ENCODE measurements around the gene MKS1. TPM values are rescaled to one million over a fixed set of nuclear protein-coding genes. Genes with fewer than 3 reads are reported as not detected.

Gene MKS1
- total RNA-seq, 2 experiments from 2014 or later, result 23.5 to 27.3 TPM

DNA sequence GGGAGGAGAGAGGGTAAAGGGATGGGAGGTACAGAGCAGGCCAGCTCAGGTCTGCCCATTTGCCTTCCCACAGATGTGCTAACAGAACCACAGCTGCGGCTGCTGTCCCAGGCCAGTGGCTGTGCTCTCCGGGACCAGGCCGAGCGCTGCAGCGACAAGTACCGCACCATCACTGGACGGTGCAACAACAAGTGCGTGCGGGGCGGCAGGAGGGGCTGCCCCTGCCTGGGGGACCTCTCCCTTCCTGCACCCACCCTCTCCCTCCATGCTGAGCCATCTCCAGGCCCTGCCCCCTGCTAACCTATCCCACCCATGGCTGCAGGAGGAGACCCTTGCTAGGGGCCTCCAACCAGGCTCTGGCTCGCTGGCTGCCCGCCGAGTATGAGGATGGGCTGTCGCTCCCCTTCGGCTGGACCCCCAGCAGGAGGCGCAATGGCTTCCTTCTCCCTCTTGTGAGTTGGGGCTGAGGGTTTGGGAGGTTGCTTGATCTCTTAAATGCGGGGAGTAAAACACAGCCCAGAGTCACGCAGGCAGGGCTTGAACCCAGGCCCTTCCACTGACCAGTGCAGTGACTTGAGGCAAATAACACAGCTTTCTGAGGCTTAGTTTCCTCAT, 25.3 kb downstream of the MKS1 start:
- no peak for DNase-seq
- Mint-ChIP-seq H3K4me1 (ENCODE audit: low read depth) (no peaks in the 10 kb centered on the region), H3K4me3 (no peak overlapping the region), H3K36me3 (no peaks in the 10 kb centered on the region), H3K27me3 (peaks cover 21% of the 10 kb centered on the region), H3K9me3 (no peaks in the 10 kb centered on the region), H3K27ac (no peak overlapping the region)
- intact Hi-C loops (cut with micrococcal nuclease), result no loop called here
- POLR2A ChIA-PET, result no interaction called here
- CTCF ChIA-PET, result no interaction called here

DNA sequence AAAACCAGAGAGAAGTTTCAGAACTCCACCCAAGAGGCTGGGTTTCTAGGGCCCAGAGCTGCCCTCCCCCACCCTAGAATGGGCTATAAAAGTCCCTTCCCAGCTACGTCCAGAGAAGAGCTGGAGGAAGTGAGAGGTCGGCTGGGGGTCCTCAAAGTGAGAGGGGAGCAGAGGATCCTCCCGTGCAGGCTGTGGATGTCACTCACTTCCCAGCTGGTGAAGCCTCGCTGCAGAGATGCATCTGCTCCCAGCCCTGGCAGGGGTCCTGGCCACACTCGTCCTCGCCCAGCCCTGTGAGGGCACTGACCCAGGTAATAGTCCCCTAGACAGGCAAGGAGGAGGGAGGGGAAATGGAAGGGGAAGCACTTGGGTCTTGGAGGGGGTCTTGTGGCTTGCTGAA, 26.4 kb downstream of the MKS1 start, which contains the start of gene EPX:
Gene EPX, plus strand, starts transcription at position 115 of the 400 bp plus-strand sequence. Its CDS starts 121 bp downstream, at position 236.
- Mint-ChIP-seq H3K36me3 (no peaks in the 10 kb centered on the region), H3K9me3 (no peaks in the 10 kb centered on the region), H3K27me3 (peaks cover 18% of the 10 kb centered on the region), H3K4me1 (ENCODE audit: low read depth) (no peaks in the 10 kb centered on the region), H3K4me3 (no peak within 1 kb of the TSS), H3K27ac (no peak within 1 kb of the TSS)
- POLR2A ChIA-PET, result no interaction called here
- CTCF ChIA-PET, result interaction anchor here (1.8 kb wide), 1 partner anchor 8 kb away, joined by 9 read pairs; no protein-coding TSS in a partner anchor
- DNase-seq, result no peak
- intact Hi-C loops (cut with micrococcal nuclease), result no loop called here

- DNase-seq, result no peak
- no peaks in the 10 kb centered on the region for H3K36me3 Mint-ChIP-seq
- H3K27me3 Mint-ChIP-seq, result peaks cover 15% of the 10 kb centered on the region
- ChIA-PET POLR2A (no interaction called here), CTCF (interaction anchor here (1.8 kb wide), 1 partner anchor 9 kb away, joined by 9 read pairs; no protein-coding TSS in a partner anchor)
- no peak overlapping the region for H3K27ac Mint-ChIP-seq
- no peaks in the 10 kb centered on the region for H3K4me1 Mint-ChIP-seq (ENCODE audit: low read depth)
- intact Hi-C loops (cut with micrococcal nuclease), result no loop called here
- H3K4me3 Mint-ChIP-seq, result no peak overlapping the region
- H3K9me3 Mint-ChIP-seq, result no peaks in the 10 kb centered on the region
These were observed 27.7 kb downstream of the MKS1 start for GRCh38 chr17:58191241-58191896.

- DNase-seq, result no peak
- ChIA-PET CTCF (interaction anchor here (1.2 kb wide), 1 partner anchor 11 kb away, joined by 5 read pairs; no protein-coding TSS in a partner anchor), POLR2A (no interaction called here)
- Mint-ChIP-seq H3K27ac (no peak overlapping the region), H3K9me3 (no peaks in the 10 kb centered on the region), H3K4me1 (ENCODE audit: low read depth) (peaks cover 3% of the 10 kb centered on the region), H3K36me3 (no peaks in the 10 kb centered on the region), H3K4me3 (no peak overlapping the region), H3K27me3 (peaks cover 15% of the 10 kb centered on the region)
- intact Hi-C loops (cut with micrococcal nuclease), result no loop called here
These were observed 29.5 kb downstream of the MKS1 start for GRCh38 chr17:58189436-58190146.

DNA sequence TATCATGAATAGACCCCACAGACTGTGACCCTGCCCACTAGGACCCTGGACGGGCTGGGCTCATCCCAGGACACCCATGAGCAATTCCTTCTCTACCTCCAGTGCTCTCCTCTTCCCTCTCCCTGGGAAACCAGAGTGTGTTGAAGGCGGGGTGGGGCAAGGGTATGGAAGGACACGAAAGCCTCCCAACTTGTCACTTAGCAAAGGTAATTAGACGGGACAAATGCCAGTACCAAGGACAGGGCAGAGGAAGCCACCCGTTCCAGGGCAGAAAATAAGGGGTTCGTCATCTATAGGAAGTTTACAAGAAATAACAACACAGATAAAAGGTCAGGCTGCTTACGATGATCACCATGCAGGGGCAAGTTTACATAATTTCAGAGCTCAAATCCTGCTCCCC, 31.4 kb downstream of the MKS1 start:
- H3K27me3 Mint-ChIP-seq, result peaks cover 15% of the 10 kb centered on the region
- DNase-seq, result no peak
- H3K4me3 Mint-ChIP-seq, result no peak overlapping the region
- ChIA-PET POLR2A (no interaction called here), CTCF (no interaction called here)
- H3K9me3 Mint-ChIP-seq, result no peaks in the 10 kb centered on the region
- no peaks in the 10 kb centered on the region for H3K36me3 Mint-ChIP-seq
- peaks cover 3% of the 10 kb centered on the region for H3K4me1 Mint-ChIP-seq (ENCODE audit: low read depth)
- intact Hi-C loops (cut with micrococcal nuclease), result no loop called here
- H3K27ac Mint-ChIP-seq, result no peak overlapping the region

GRCh38 chr17:58187063-58187462, 32.0 kb downstream of the MKS1 start:
- H3K27ac Mint-ChIP-seq, result no peak overlapping the region
- intact Hi-C loops (cut with micrococcal nuclease), result no loop called here
- POLR2A ChIA-PET, result no interaction called here
- H3K36me3 Mint-ChIP-seq, result no peaks in the 10 kb centered on the region
- peaks cover 3% of the 10 kb centered on the region for H3K4me1 Mint-ChIP-seq (ENCODE audit: low read depth)
- DNase-seq, result no peak
- H3K4me3 Mint-ChIP-seq, result no peak overlapping the region
- no peaks in the 10 kb centered on the region for H3K9me3 Mint-ChIP-seq
- peaks cover 12% of the 10 kb centered on the region for H3K27me3 Mint-ChIP-seq
- CTCF ChIA-PET, result interaction anchor here (0.5 to 1.1 kb wide), 3 partner anchors 14 to 612 kb away, joined by 3 to 5 read pairs (median 3); no protein-coding TSS in a partner anchor

- ChIA-PET CTCF (interaction anchor here (0.5 to 1.1 kb wide), 3 partner anchors 14 to 612 kb away, joined by 3 to 5 read pairs (median 3); no protein-coding TSS in a partner anchor), POLR2A (no interaction called here)
- no peak for DNase-seq
- Mint-ChIP-seq H3K27me3 (peaks cover 10% of the 10 kb centered on the region), H3K36me3 (no peaks in the 10 kb centered on the region), H3K4me1 (ENCODE audit: low read depth) (peaks cover 3% of the 10 kb centered on the region), H3K4me3 (no peak overlapping the region), H3K9me3 (no peaks in the 10 kb centered on the region), H3K27ac (no peak overlapping the region)
- intact Hi-C loops (cut with micrococcal nuclease), result no loop called here
These were observed 32.5 kb downstream of the MKS1 start for GRCh38 chr17:58186591-58186990.

GRCh38 chr17:58184986-58185761, 33.9 kb downstream of the MKS1 start:
- Mint-ChIP-seq H3K4me1 (ENCODE audit: low read depth) (peaks cover 3% of the 10 kb centered on the region), H3K36me3 (no peaks in the 10 kb centered on the region), H3K27me3 (peaks cover 10% of the 10 kb centered on the region), H3K27ac (no peak overlapping the region), H3K4me3 (no peak overlapping the region), H3K9me3 (no peaks in the 10 kb centered on the region)
- DNase-seq, result no peak
- intact Hi-C loops (cut with micrococcal nuclease), result no loop called here
- ChIA-PET POLR2A (no interaction called here), CTCF (interaction anchor here (1.1 kb wide), 1 partner anchor 13 kb away, joined by 4 read pairs; no protein-coding TSS in a partner anchor)

GRCh38 chr17:58184308-58184985, 34.6 kb downstream of the MKS1 start:
- intact Hi-C loops (cut with micrococcal nuclease), result no loop called here
- Mint-ChIP-seq H3K4me1 (ENCODE audit: low read depth) (peaks cover 3% of the 10 kb centered on the region), H3K9me3 (no peaks in the 10 kb centered on the region), H3K4me3 (no peak overlapping the region), H3K36me3 (no peaks in the 10 kb centered on the region), H3K27ac (no peak overlapping the region), H3K27me3 (peaks cover 5% of the 10 kb centered on the region)
- ChIA-PET CTCF (interaction anchor here (0.9 kb wide), 1 partner anchor 12 kb away, joined by 3 read pairs; no protein-coding TSS in a partner anchor), POLR2A (no interaction called here)
- no peak for DNase-seq

GRCh38 chr17:58183514-58183913, 35.5 kb downstream of the MKS1 start:
- peaks cover 3% of the 10 kb centered on the region for H3K4me1 Mint-ChIP-seq (ENCODE audit: low read depth)
- peaks cover 5% of the 10 kb centered on the region for H3K27me3 Mint-ChIP-seq
- intact Hi-C loops (cut with micrococcal nuclease), result no loop called here
- no peaks in the 10 kb centered on the region for H3K36me3 Mint-ChIP-seq
- ChIA-PET CTCF (interaction anchor here (0.9 kb wide), 1 partner anchor 11 kb away, joined by 3 read pairs; no protein-coding TSS in a partner anchor), POLR2A (no interaction called here)
- H3K9me3 Mint-ChIP-seq, result no peaks in the 10 kb centered on the region
- no peak overlapping the region for H3K4me3 Mint-ChIP-seq
- no peak overlapping the region for H3K27ac Mint-ChIP-seq
- DNase-seq, result no peak

- Mint-ChIP-seq H3K4me3 (no peak overlapping the region), H3K4me1 (ENCODE audit: low read depth) (peaks cover 3% of the 10 kb centered on the region), H3K9me3 (no peaks in the 10 kb centered on the region), H3K36me3 (no peaks in the 10 kb centered on the region), H3K27me3 (peaks cover under 1% of the 10 kb centered on the region), H3K27ac (no peak overlapping the region)
- DNase-seq, result no peak
- ChIA-PET POLR2A (no interaction called here), CTCF (interaction anchor here (0.6 to 1.3 kb wide), 4 partner anchors 9 to 289 kb away, joined by 3 to 4 read pairs (median 4); no protein-coding TSS in a partner anchor)
- intact Hi-C loops (cut with micrococcal nuclease), result no loop called here
These were observed 37.3 kb downstream of the MKS1 start for GRCh38 chr17:58181796-58182195.

All from activated CD4-positive, alpha-beta memory T cell treated with anti-CD3 and anti-CD28 coated beads for 36 hours (primary cell).